ENCODE data around the gene BUD23.
A peak's percentile ranks its signal among the peaks of the same experiment; 100 is the strongest.

The BUD23 gene

GRCh38 chr7:73734619-73735527 lies 51.5 kb downstream of the BUD23 start:
- Histone ChIP-seq H3K4me2 (peak overlapping the region; percentile 16 to 66 (median 58); a peak in 18 of 22 replicates), H3K27me3 (no peaks in the 10 kb centered on the region), H3K4me3 (no peak overlapping the region), H3K9me3 (replicated peaks in 1 of 11) (no peaks in the 10 kb centered on the region), H3K9ac (peak overlapping the region in 8 of 11 experiments; percentile 11 to 62 (median 42); a peak in 11 of 22 replicates), H3K4me1 (peaks cover 19 to 34% (median 30%) of the 10 kb centered on the region in 10 experiments), H3K36me3 (peaks cover 6 to 24% (median 20%) of the 10 kb centered on the region in 11 experiments; a peak in 19 of 22 replicates), H4K20me1 (peaks cover 9 to 32% (median 22%) of the 10 kb centered on the region in 11 experiments; a peak in 20 of 22 replicates), H3K27ac (peak overlapping the region in 9 of 11 experiments; percentile 9 to 65 (median 46); a peak in 13 of 22 replicates)
- 0 out of 22 replicates have a peak, but pooled peaks of 1 of the 11 experiments have one; percentile 13 for TF ChIP-seq Cebpa-rat (IDR thresholded peaks at IDR 0.05)

GRCh38 chr7:73735528-73735905 lies 52.1 kb downstream of the BUD23 start:
- TF ChIP-seq Cebpa-rat (IDR thresholded peaks at IDR 0.05), result no peak
- peak overlapping the region in 5 of 11 experiments; percentile 9 to 65 (median 61); a peak in 7 of 22 replicates for H3K27ac ChIP-seq
- H3K27me3 ChIP-seq, result no peaks in the 10 kb centered on the region
- H3K9ac ChIP-seq, result peak overlapping the region in 8 of 11 experiments; percentile 9 to 62 (median 42); a peak in 8 of 22 replicates
- H3K4me3 ChIP-seq, result no peak overlapping the region
- H3K4me2 ChIP-seq, result peak overlapping the region in 7 of 11 experiments; percentile 16 to 66 (median 60); a peak in 10 of 22 replicates
- H3K4me1 ChIP-seq, result peaks cover 19 to 34% (median 30%) of the 10 kb centered on the region in 10 experiments
- H3K9me3 ChIP-seq (replicated peaks in 1 of 11), result no peaks in the 10 kb centered on the region
- peaks cover 6 to 24% (median 20%) of the 10 kb centered on the region in 11 experiments; a peak in 19 of 22 replicates for H3K36me3 ChIP-seq
- peaks cover 9 to 32% (median 22%) of the 10 kb centered on the region in 11 experiments; a peak in 20 of 22 replicates for H4K20me1 ChIP-seq

- H3K27me3 ChIP-seq, result peaks cover 0 to 4% (median 0%) of the 10 kb centered on the region in 11 experiments; a peak in 6 of 22 replicates
- no peak for TF ChIP-seq Cebpa-rat (IDR thresholded peaks at IDR 0.05)
- peaks cover 19 to 34% (median 30%) of the 10 kb centered on the region in 10 experiments for H3K4me1 ChIP-seq
- H3K4me3 ChIP-seq, result no peak overlapping the region
- peaks cover 6 to 24% (median 20%) of the 10 kb centered on the region in 11 experiments; a peak in 19 of 22 replicates for H3K36me3 ChIP-seq
- peak overlapping the region in 3 of 11 experiments; percentile 9 to 91 (median 84); a peak in 3 of 22 replicates for H3K9ac ChIP-seq
- H4K20me1 ChIP-seq, result peaks cover 9 to 32% (median 22%) of the 10 kb centered on the region in 11 experiments; a peak in 20 of 22 replicates
- H3K4me2 ChIP-seq, result peak overlapping the region in 6 of 11 experiments; percentile 83 to 98 (median 92); a peak in 8 of 22 replicates
- H3K27ac ChIP-seq, result no peak overlapping the region
- no peaks in the 10 kb centered on the region for H3K9me3 ChIP-seq (replicated peaks in 1 of 11)
Observed at GRCh38 chr7:73736885-73737284, 53.5 kb downstream of the BUD23 start.

GRCh38 chr7:73737491-73738219 lies 54.3 kb downstream of the BUD23 start:
- Histone ChIP-seq H3K9me3 (replicated peaks in 1 of 11) (no peaks in the 10 kb centered on the region), H3K36me3 (peaks cover 6 to 24% (median 20%) of the 10 kb centered on the region in 11 experiments; a peak in 19 of 22 replicates), H3K27ac (peak overlapping the region in 7 of 11 experiments; percentile 13 to 97 (median 90); a peak in 9 of 22 replicates), H3K4me1 (peaks cover 22 to 36% (median 32%) of the 10 kb centered on the region in 10 experiments), H3K27me3 (peaks cover under 1 to 12% (median 8%) of the 10 kb centered on the region in 11 experiments; a peak in 19 of 22 replicates), H3K9ac (peak overlapping the region; percentile 84 to 93 (median 89); a peak in 20 of 22 replicates), H4K20me1 (peaks cover 9 to 32% (median 22%) of the 10 kb centered on the region in 11 experiments; a peak in 20 of 22 replicates), H3K4me2 (peak overlapping the region; percentile 83 to 99 (median 97)), H3K4me3 (peak overlapping the region; percentile 77 to 95 (median 86))
- no peak for TF ChIP-seq Cebpa-rat (IDR thresholded peaks at IDR 0.05)

- Histone ChIP-seq H3K9ac (peak overlapping the region; percentile 84 to 93 (median 89)), H3K4me1 (peaks cover 28 to 42% (median 36%) of the 10 kb centered on the region in 10 experiments), H3K4me3 (peak overlapping the region; percentile 77 to 95 (median 86)), H3K9me3 (replicated peaks in 1 of 11) (no peaks in the 10 kb centered on the region), H3K36me3 (peaks cover 6 to 24% (median 20%) of the 10 kb centered on the region in 11 experiments; a peak in 19 of 22 replicates), H3K27me3 (peaks cover 6 to 17% (median 13%) of the 10 kb centered on the region in 11 experiments; a peak in 21 of 22 replicates), H4K20me1 (peaks cover 9 to 32% (median 22%) of the 10 kb centered on the region in 11 experiments; a peak in 20 of 22 replicates), H3K4me2 (peak overlapping the region; percentile 83 to 99 (median 97)), H3K27ac (peak overlapping the region; percentile 72 to 97 (median 90))
- TF ChIP-seq Cebpa-rat (IDR thresholded peaks at IDR 0.05), result no peak
Observed at GRCh38 chr7:73738220-73738611, 54.8 kb downstream of the BUD23 start.

- H3K36me3 ChIP-seq, result peaks cover 6 to 24% (median 20%) of the 10 kb centered on the region in 11 experiments; a peak in 19 of 22 replicates
- peak in 7 of 11 experiments; percentile 51 to 78 (median 57); a peak in 10 of 22 replicates for TF ChIP-seq Cebpa-rat (IDR thresholded peaks at IDR 0.05)
- H3K9me3 ChIP-seq (replicated peaks in 1 of 11), result no peaks in the 10 kb centered on the region
- H3K27ac ChIP-seq, result peak within 1 kb of the TSS; percentile 72 to 97 (median 90)
- peaks cover 9 to 23% (median 18%) of the 10 kb centered on the region in 11 experiments; a peak in 21 of 22 replicates for H3K27me3 ChIP-seq
- H3K9ac ChIP-seq, result peak within 1 kb of the TSS; percentile 84 to 93 (median 89)
- H3K4me1 ChIP-seq, result peaks cover 30 to 44% (median 36%) of the 10 kb centered on the region in 10 experiments
- H4K20me1 ChIP-seq, result peaks cover 9 to 32% (median 22%) of the 10 kb centered on the region in 11 experiments; a peak in 20 of 22 replicates
- peak within 1 kb of the TSS; percentile 77 to 95 (median 86) for H3K4me3 ChIP-seq
- peak within 1 kb of the TSS; percentile 86 to 99 (median 97) for H3K4me2 ChIP-seq
Observed at GRCh38 chr7:73738612-73739386, 55.4 kb downstream of the BUD23 start, which contains the start of gene ABHD11. Gene ABHD11 (minus strand): TSS chr7:73738802. CDS start chr7:73738770, 32 bp downstream.

- peak overlapping the region; percentile 84 to 93 (median 89) for H3K9ac ChIP-seq
- peaks cover 9 to 26% (median 18%) of the 10 kb centered on the region in 11 experiments; a peak in 21 of 22 replicates for H3K27me3 ChIP-seq
- peak overlapping the region; percentile 79 to 98 (median 92) for H3K4me2 ChIP-seq
- peak overlapping the region; percentile 58 to 90 (median 68); a peak in 21 of 22 replicates for H3K27ac ChIP-seq
- peaks cover 30 to 43% (median 36%) of the 10 kb centered on the region in 10 experiments for H3K4me1 ChIP-seq
- H3K9me3 ChIP-seq (replicated peaks in 1 of 11), result no peaks in the 10 kb centered on the region
- H3K4me3 ChIP-seq, result peak overlapping the region; percentile 77 to 95 (median 86)
- TF ChIP-seq Cebpa-rat (IDR thresholded peaks at IDR 0.05), result no peak
- H4K20me1 ChIP-seq, result peaks cover 9 to 32% (median 22%) of the 10 kb centered on the region in 11 experiments; a peak in 20 of 22 replicates
- H3K36me3 ChIP-seq, result peaks cover 6 to 24% (median 20%) of the 10 kb centered on the region in 11 experiments; a peak in 19 of 22 replicates
Observed at GRCh38 chr7:73739387-73739767, 56.0 kb downstream of the BUD23 start.
